Endothelial cell of umbilical vein (primary cell): Measurements from ENCODE around the gene MRTFA. TPM values are rescaled to one million over a fixed set of nuclear protein-coding genes. Genes with fewer than 3 reads are reported as not detected.

Source experiments
- BruUV-seq: library from RNA; stranded (reverse); fragments of 400-500 nt; replicated peaks from 2 replicates; lab custom pipeline; 2021; lab: Mats Ljungman, UMichigan
- CTCF ChIA-PET: fragments of 300-600, 350-600 bp; sonication (Branson Sonifier 250); formaldehyde crosslinking; loops from one replicate; lab custom pipeline; 2021; ENCODE audit warnings: antibody characterized with exemption, inconsistent platforms; lab: Charles Lee
- POLR2A ChIA-PET: fragments of 300-600, 350-600 bp; sonication (Branson Sonifier 250); formaldehyde crosslinking; loops from one replicate; lab custom pipeline; 2021; ENCODE audit warnings: antibody characterized with exemption, inconsistent platforms; lab: Charles Lee
- DNase-seq: peaks from one replicate; pipeline ENCODE4 v3.0.0-alpha.2; 2011; ENCODE audit warnings: low read depth, low spot score
- FAIRE-seq: peaks from 2 replicates; lab custom pipeline; 2011; peaks lifted over from hg19 to GRCh38; lab: Jason Lieb, UNC
- H2AFZ ChIP-seq: 2 replicates; pipeline ENCODE4 v1.6.0; 2012; ENCODE audit warnings: low read depth, low read length, control low read depth, inconsistent platforms
- H3K27ac ChIP-seq: 2 replicates; pipeline ENCODE4 v1.5.1; 2011; ENCODE audit warnings: low read depth, mild to moderate bottlenecking, control low read depth, low read length, moderate library complexity; ENCODE audit not compliant: insufficient read depth
- H3K27me3 ChIP-seq, 2 experiments: 2 replicates each; pipeline versions ENCODE4 v1.6.0 to v1.6.1; 2011; ENCODE audit warnings: low read length in 2 of 2, mixed read lengths in 1 of 2; ENCODE audit not compliant: control insufficient read depth in 2 of 2, insufficient read depth in 2 of 2
- H3K36me3 ChIP-seq, 2 experiments: 2 replicates in 1 of 2; 3 replicates in 1 of 2; pipeline ENCODE4 v1.5.1; 2011; ENCODE audit warnings: low read length in 2 of 2, mild to moderate bottlenecking in 1 of 2, moderate library complexity in 1 of 2; ENCODE audit not compliant: control insufficient read depth in 2 of 2, insufficient read depth in 2 of 2; ENCODE audit errors: extremely low read depth in 1 of 2
- H3K4me1 ChIP-seq: 3 replicates; pipeline ENCODE4 v1.5.1; 2011; ENCODE audit warnings: mild to moderate bottlenecking, low read length; ENCODE audit not compliant: control insufficient read depth, insufficient read depth; ENCODE audit errors: extremely low read depth
- H3K4me2 ChIP-seq: 2 replicates; pipeline ENCODE4 v1.6.1; 2011; ENCODE audit warnings: low read length, control low read depth, mixed read lengths; ENCODE audit not compliant: insufficient read depth
- H3K4me3 ChIP-seq, 3 experiments: fragments of 200-600 bp in 1 of 3; sonication (generic), shearing (Covaris generic) in 1 of 3; replicated peaks in 1 of 3; 2 replicates each; pipeline ENCODE4 v1.5.1; 2011 to 2016; ENCODE audit warnings: control low read depth in 3 of 3, low read length in 3 of 3, mild to moderate bottlenecking in 2 of 3, inconsistent platforms in 1 of 3, low read depth in 1 of 3, moderate library complexity in 1 of 3; ENCODE audit not compliant: insufficient read depth in 1 of 3
- H3K79me2 ChIP-seq: 2 replicates; pipeline ENCODE4 v1.6.0; 2012; ENCODE audit warnings: low read length, inconsistent platforms; ENCODE audit not compliant: control insufficient read depth, insufficient read depth
- H3K9ac ChIP-seq: replicated peaks from 2 replicates; pipeline ENCODE3; 2011; ENCODE audit warnings: low read length, control low read depth; ENCODE audit not compliant: insufficient read depth; ENCODE audit errors: extremely low read depth
- H3K9me1 ChIP-seq: replicated peaks from 3 replicates; pipeline ENCODE4 v1.6.0; 2011; ENCODE audit warnings: mild to moderate bottlenecking, low read length; ENCODE audit not compliant: control insufficient read depth, insufficient read depth; ENCODE audit errors: extremely low read depth
- H3K9me3 ChIP-seq: replicated peaks from 2 replicates; pipeline ENCODE4 v1.5.1; 2012; ENCODE audit warnings: low read length, inconsistent platforms; ENCODE audit not compliant: control insufficient read depth, insufficient read depth
- H4K20me1 ChIP-seq: replicated peaks from 2 replicates; pipeline ENCODE3; 2011; ENCODE audit warnings: mild to moderate bottlenecking, low read length; ENCODE audit not compliant: control insufficient read depth, insufficient read depth; ENCODE audit errors: extremely low read depth
- EZH2 ChIP-seq: IDR thresholded peaks from 2 replicates; pipeline ENCODE4 v1.6.1; 2012; ENCODE audit warnings: borderline replicate concordance, low read depth, mild to moderate bottlenecking, moderate library complexity, low read length, inconsistent platforms; ENCODE audit not compliant: severe bottlenecking
- FOS ChIP-seq: IDR thresholded peaks from 2 replicates; pipeline ENCODE4 v1.6.1; 2011; ENCODE audit warnings: mild to moderate bottlenecking, low read length, moderate library complexity, borderline replicate concordance; ENCODE audit not compliant: insufficient read depth
- GATA2 ChIP-seq: IDR thresholded peaks from 2 replicates; pipeline ENCODE4 v1.7.0; 2011; ENCODE audit warnings: low read depth, mild to moderate bottlenecking, moderate library complexity, mixed read lengths, low read length; ENCODE audit not compliant: insufficient read length, insufficient read depth
- JUN ChIP-seq: IDR thresholded peaks from 2 replicates; pipeline ENCODE4 v1.6.1; 2011; ENCODE audit warnings: borderline replicate concordance, low read depth; ENCODE audit not compliant: insufficient read length, insufficient read depth
- MYC ChIP-seq: IDR thresholded peaks from one replicate; pipeline ENCODE4 v1.6.1; 2011; ENCODE audit warnings: mild to moderate bottlenecking, low read depth, low read length
- POLR2A ChIP-seq: IDR thresholded peaks from 2 replicates; pipeline ENCODE4 v1.6.1; 2012; ENCODE audit warnings: low read depth, mild to moderate bottlenecking, control low read depth, low read length
- POLR2AphosphoS5 ChIP-seq: IDR thresholded peaks from 2 replicates; pipeline ENCODE4 v1.6.1; 2012; ENCODE audit warnings: low read depth, mild to moderate bottlenecking, control low read depth, low read length, moderate library complexity; ENCODE audit not compliant: insufficient read depth
- dilution Hi-C: fragments of 300-500 bp; cut with MboI; formaldehyde crosslinking; loops from one replicate; pipeline ENCODE4 v1.15.0; 2019; ENCODE audit warnings: low sequenced_read_pairs; ENCODE audit not compliant: extremely low pct_ligation_motif_present
- intact Hi-C: fragments of 100-400 bp; cut with micrococcal nuclease; formaldehyde crosslinking; loops from one replicate; pipeline ENCODE4 v1.10.0; 2022
- polyA plus RNA-seq, 4 experiments: library from polyadenylated mRNA; depleted of rRNA in 3 of 4; stranded (reverse) in 3 of 4; unstranded in 1 of 4; fragments of >200 nt; gene quantifications; 2 replicates each; pipeline versions ENCODE4 v1.2.1 to v1.2.3, GENCODE V29; 2011 to 2012; ENCODE audit warnings: missing spikeins in 1 of 4
- total RNA-seq: library from RNA; stranded (reverse); gene quantifications from 2 replicates; pipeline ENCODE4 v1.2.3, GENCODE V29; 2021
- TF ChIP-seq, protein P1 (sequence below): IDR thresholded peaks from 2 replicates; pipeline ENCODE4 v1.6.1; 2011; ENCODE audit not compliant: insufficient read depth, insufficient read length
- TF ChIP-seq, protein P2 (sequence below), 2 donors: IDR thresholded peaks; 1 replicate in 1 of 2; 2 replicates in 1 of 2; pipeline ENCODE4 v1.5.1; 2011; ENCODE audit warnings: low read length in 2 of 2, mild to moderate bottlenecking in 2 of 2, moderate library complexity in 2 of 2, control low read depth in 1 of 2, inconsistent platforms in 1 of 2, low read depth in 1 of 2; ENCODE audit not compliant: insufficient read depth in 1 of 2; ENCODE audit errors: extremely low read depth in 1 of 2

Gene MRTFA
- total and polyA plus RNA-seq, 2 donors (not counting 3 experiments of a cell fraction or from before 2014, with no cell fraction given): 13.6 to 44.1 TPM

DNA sequence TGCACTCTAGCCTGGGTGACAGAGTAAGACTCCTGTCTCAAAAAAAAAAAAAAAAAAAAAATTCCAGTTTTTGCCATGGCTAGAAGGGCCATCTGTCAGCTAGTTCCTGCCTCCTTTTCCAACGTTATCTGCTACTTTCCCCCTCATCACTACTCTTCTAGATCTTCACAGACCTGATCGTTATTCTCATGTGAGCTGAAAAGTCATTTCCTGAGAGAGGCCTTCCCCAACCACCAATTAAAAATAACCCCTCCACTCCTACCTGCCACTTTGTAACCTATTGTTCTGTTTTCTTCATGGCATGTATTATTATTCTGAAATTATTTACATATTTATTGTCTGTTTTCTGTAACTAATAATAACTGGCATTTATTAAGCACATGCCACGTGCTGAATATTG lies 241.9 kb downstream of the MRTFA start:
- Histone ChIP-seq H3K27ac (no peak overlapping the region), H3K9me1 (no peaks in the 10 kb centered on the region), H3K79me2 (peaks cover 7% of the 10 kb centered on the region), H3K4me1 (peaks cover 21% of the 10 kb centered on the region), H2AFZ (no peak overlapping the region), H3K36me3 (no peaks in the 10 kb centered on the region), H4K20me1 (no peaks in the 10 kb centered on the region), H3K4me2 (no peak overlapping the region), H3K4me3 (no peak overlapping the region), H3K9me3 (no peaks in the 10 kb centered on the region), H3K9ac (no peak overlapping the region), H3K27me3 (no peaks in the 10 kb centered on the region)
- no TSS peak for BruUV-seq
- DNase-seq (no peak), FAIRE-seq (no peak)
- ChIA-PET POLR2A (no interaction called here), CTCF (interaction anchor here (0.6 kb wide), 1 partner anchor 49 kb away, joined by 5 read pairs; no protein-coding TSS in a partner anchor)
- dilution Hi-C loops: no loop called here
- TF ChIP-seq FOS (no peak), MYC (no peak), POLR2AphosphoS5 (no peak), EZH2 (no peak), POLR2A (no peak), JUN (no peak), GATA2 (no peak)
- TF ChIP-seq, protein P1, sequence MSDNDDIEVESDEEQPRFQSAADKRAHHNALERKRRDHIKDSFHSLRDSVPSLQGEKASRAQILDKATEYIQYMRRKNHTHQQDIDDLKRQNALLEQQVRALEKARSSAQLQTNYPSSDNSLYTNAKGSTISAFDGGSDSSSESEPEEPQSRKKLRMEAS: no peak
- TF ChIP-seq, protein P2, sequence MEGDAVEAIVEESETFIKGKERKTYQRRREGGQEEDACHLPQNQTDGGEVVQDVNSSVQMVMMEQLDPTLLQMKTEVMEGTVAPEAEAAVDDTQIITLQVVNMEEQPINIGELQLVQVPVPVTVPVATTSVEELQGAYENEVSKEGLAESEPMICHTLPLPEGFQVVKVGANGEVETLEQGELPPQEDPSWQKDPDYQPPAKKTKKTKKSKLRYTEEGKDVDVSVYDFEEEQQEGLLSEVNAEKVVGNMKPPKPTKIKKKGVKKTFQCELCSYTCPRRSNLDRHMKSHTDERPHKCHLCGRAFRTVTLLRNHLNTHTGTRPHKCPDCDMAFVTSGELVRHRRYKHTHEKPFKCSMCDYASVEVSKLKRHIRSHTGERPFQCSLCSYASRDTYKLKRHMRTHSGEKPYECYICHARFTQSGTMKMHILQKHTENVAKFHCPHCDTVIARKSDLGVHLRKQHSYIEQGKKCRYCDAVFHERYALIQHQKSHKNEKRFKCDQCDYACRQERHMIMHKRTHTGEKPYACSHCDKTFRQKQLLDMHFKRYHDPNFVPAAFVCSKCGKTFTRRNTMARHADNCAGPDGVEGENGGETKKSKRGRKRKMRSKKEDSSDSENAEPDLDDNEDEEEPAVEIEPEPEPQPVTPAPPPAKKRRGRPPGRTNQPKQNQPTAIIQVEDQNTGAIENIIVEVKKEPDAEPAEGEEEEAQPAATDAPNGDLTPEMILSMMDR (IDR thresholded peaks at IDR 0.05; ENCODE audit: extremely low read depth in 1 of 2, insufficient read depth in 1 of 2, low read depth in 1 of 2, low read length in 2 of 2): no peak
- intact Hi-C loops: no loop called here
